ENCODE results near the gene LHX4. TPM values are rescaled to one million over a fixed set of nuclear protein-coding genes. Genes with fewer than 3 reads are reported as not detected.

The LHX4 gene
- total and polyA plus RNA-seq, 9 of the 15 experiments (the other 6 are each of a cell fraction or from before 2014, with no cell fraction given): 0.01 to 0.11 (median 0.07) TPM; not detected in 5

GRCh38 chr1:180267211-180267561 lies 37.1 kb downstream of the LHX4 start:
- WGBS (ENCODE audit: insufficient coverage, low coverage, missing lambda C conversion rate): 67% methylated on average over 12 of the region's 12 CpGs
- POLR2A ChIA-PET: interaction anchor here (1.4 kb wide), 1 partner anchor 25 kb away, joined by 3 read pairs; no protein-coding TSS in a partner anchor
- no TSS peak for BruUV-seq (replicated peaks)
- FAIRE-seq (no peak), ATAC-seq (no peak), DNase-seq (ENCODE audit: extremely low read depth in 1 of 4, low spot score in 3 of 4) (no peak)
- CTCF ChIA-PET (ENCODE audit: low intra/inter-chr PET ratio): no interaction called here
- H3K4me3 ChIP-seq: no peak overlapping the region
- no peak overlapping the region for H2AFZ ChIP-seq (ENCODE audit: low read depth, low read length)
- no peak overlapping the region for H3K4me2 ChIP-seq (ENCODE audit: insufficient read depth, low read length)
- H3K9ac ChIP-seq (ENCODE audit: insufficient read depth in 1 of 2, low read depth in 2 of 2, low read length in 2 of 2): 0 out of 4 replicates have a peak overlapping the region, but pooled peaks of 1 of the 2 experiments have one; percentile 0
- no peaks in the 10 kb centered on the region for H3K36me3 ChIP-seq (ENCODE audit: control insufficient read depth, insufficient read depth, low read length)
- peaks cover 16 to 27% of the 10 kb centered on the region in 2 experiments for H3K4me1 ChIP-seq (replicated peaks in 1 of 2; ENCODE audit: control insufficient read depth in 2 of 2, insufficient read depth in 2 of 2, low read length in 2 of 2)
- no peaks in the 10 kb centered on the region for H3K79me2 ChIP-seq (ENCODE audit: control insufficient read depth, insufficient read depth, low read length)
- H3K27me3 ChIP-seq (ENCODE audit: control insufficient read depth in 2 of 2, insufficient read depth in 2 of 2, low read length in 2 of 2): peaks cover 8 to 26% of the 10 kb centered on the region in 2 experiments; a peak in 4 of 5 replicates
- no peak overlapping the region for H3K27ac ChIP-seq (ENCODE audit: extremely low read depth, low read depth, low read length)
- intact Hi-C loops (cut with micrococcal nuclease): no loop called here
- no peaks in the 10 kb centered on the region; the same call in 1 of the 2 replicates for H4K20me1 ChIP-seq (replicated peaks; ENCODE audit: control insufficient read depth, insufficient read depth, low read length)
- H3K9me1 ChIP-seq (ENCODE audit: control insufficient read depth, insufficient read depth, low read length): peaks cover 13% of the 10 kb centered on the region
- H3K9me3 ChIP-seq (replicated peaks; ENCODE audit: control insufficient read depth, insufficient read depth, low read depth, low read length): no peaks in the 10 kb centered on the region
- in situ Hi-C loops (cut with MboI): loop anchor here (25.0 kb wide), 1 partner anchor 895 kb away; no protein-coding TSS in a partner anchor
- TF ChIP-seq NCOA6 (IDR thresholded peaks at IDR 0.05) (no peak), CBX8 (IDR thresholded peaks at IDR 0.05; ENCODE audit: borderline replicate concordance, extremely low read depth, low read depth, low read length, poor library complexity, severe bottlenecking) (no peak), PRDM10 (IDR thresholded peaks at IDR 0.05; ENCODE audit: partially characterized antibody) (no peak), HNRNPUL1 (IDR thresholded peaks at IDR 0.05; ENCODE audit: low read length) (no peak), ZBTB1 (CRISPR knock-in tag; IDR thresholded peaks at IDR 0.05; ENCODE audit: borderline replicate concordance, low read depth) (no peak), TSC22D4 (tag; IDR thresholded peaks at IDR 0.05) (no peak), RBFOX2 (IDR thresholded peaks at IDR 0.05; ENCODE audit: low read depth, low read length) (no peak), SIN3A (IDR thresholded peaks at IDR 0.05; ENCODE audit: borderline replicate concordance in 2 of 2, control insufficient read depth in 1 of 2, low read depth in 2 of 2, low read length in 2 of 2) (no peak), COPS2 (conservative IDR thresholded peaks at IDR 0.05) (no peak), ATF3 (IDR thresholded peaks at IDR 0.05) (no peak), ATF3 (CRISPR knock-in tag; conservative IDR thresholded peaks at IDR 0.05) (no peak), E4F1 (CRISPR knock-in tag; IDR thresholded peaks at IDR 0.05; ENCODE audit: borderline replicate concordance) (no peak), ATF2 (CRISPR knock-in tag; IDR thresholded peaks at IDR 0.05) (no peak)

Data from K562 (cell line).